Stimulated activated effector memory CD8-positive, alpha-beta T cell treated with anti-CD3 and anti-CD28 coated beads, Interleukin-12 subunit alpha, Interleukin-12 subunit beta, amount 100 ng/mL, for 72 hours (primary cell): ENCODE results near the gene HIBCH.
"Not testable (repeated sequence)": the region's sequence is repeated elsewhere in the genome, so short reads cannot be mapped to it uniquely, and the experiment has no call there.

Experiments
- ATAC-seq: fragments of 150-1000 bp; cut with Tn5 transposase; 2 replicates; pipeline ENCODE4 v1.10.0; 2021
- DNase-seq, 2 donors: peaks; one replicate each; pipeline ENCODE4 v3.0.0; 2021 to 2022; ENCODE audit warnings: low spot score in 2 of 2
- H3K27ac Mint-ChIP-seq: one replicate; pipeline ENCODE4 v1.8.0; 2022; ENCODE audit warnings: mild to moderate bottlenecking, mixed read lengths
- H3K36me3 Mint-ChIP-seq: one replicate; pipeline ENCODE4 v1.8.0; 2022; ENCODE audit warnings: mild to moderate bottlenecking, mixed read lengths
- H3K4me1 Mint-ChIP-seq: one replicate; pipeline ENCODE4 v1.8.0; 2022; ENCODE audit warnings: mixed read lengths
- H3K4me3 Mint-ChIP-seq: one replicate; pipeline ENCODE4 v1.8.0; 2022; ENCODE audit warnings: mild to moderate bottlenecking, mixed read lengths
- H3K9me3 Mint-ChIP-seq: one replicate; pipeline ENCODE4 v1.8.0; 2022; ENCODE audit warnings: mixed read lengths

HIBCH gene

GRCh38 chr2:190302052-190302451 lies 17.6 kb downstream of the HIBCH start:
- Mint-ChIP-seq H3K4me3 (no peak overlapping the region), H3K27ac (no peak overlapping the region), H3K4me1 (peaks cover 21% of the 10 kb centered on the region), H3K9me3 (peaks cover 6% of the 10 kb centered on the region), H3K36me3 (peaks cover 22% of the 10 kb centered on the region)
- DNase-seq = no peak
- ATAC-seq = no peak

- no peak for DNase-seq
- Mint-ChIP-seq H3K4me3 (no peak overlapping the region), H3K4me1 (peaks cover 21% of the 10 kb centered on the region), H3K27ac (no peak overlapping the region), H3K36me3 (peaks cover 27% of the 10 kb centered on the region), H3K9me3 (peaks cover 6% of the 10 kb centered on the region)
- no peak for ATAC-seq
Observed at GRCh38 chr2:190301032-190301431, 18.6 kb downstream of the HIBCH start.

GRCh38 chr2:190297880-190298279 lies 21.7 kb downstream of the HIBCH start:
- peaks cover 46% of the 10 kb centered on the region for H3K36me3 Mint-ChIP-seq

GRCh38 chr2:190283783-190284182 lies 35.8 kb downstream of the HIBCH start:
- no peak overlapping the region for H3K27ac Mint-ChIP-seq
- no peaks in the 10 kb centered on the region for H3K9me3 Mint-ChIP-seq
- no peaks in the 10 kb centered on the region for H3K4me1 Mint-ChIP-seq
- no peak for DNase-seq
- H3K36me3 Mint-ChIP-seq = peaks cover 62% of the 10 kb centered on the region
- H3K4me3 Mint-ChIP-seq = no peak overlapping the region
- ATAC-seq = no peak

More at GRCh38 chr2:190297880-190298279, 21.7 kb downstream of the HIBCH start:
- ATAC-seq, H3K4me1 Mint-ChIP-seq, H3K27ac Mint-ChIP-seq, DNase-seq, H3K9me3 Mint-ChIP-seq, H3K4me3 Mint-ChIP-seq: not testable (repeated sequence)

- ATAC-seq (no peak), DNase-seq (no peak)
- Mint-ChIP-seq H3K4me3 (no peak overlapping the region), H3K27ac (no peak overlapping the region), H3K36me3 (peaks cover 32% of the 10 kb centered on the region), H3K4me1 (peaks cover 2% of the 10 kb centered on the region), H3K9me3 (no peaks in the 10 kb centered on the region)
Observed at GRCh38 chr2:190280565-190281350, 38.9 kb downstream of the HIBCH start.

- H3K4me1 Mint-ChIP-seq, DNase-seq, H3K4me3 Mint-ChIP-seq, H3K9me3 Mint-ChIP-seq, H3K27ac Mint-ChIP-seq, ATAC-seq: not testable (repeated sequence)
- peaks cover 20% of the 10 kb centered on the region for H3K36me3 Mint-ChIP-seq
Observed at GRCh38 chr2:190279256-190280134, 40.1 kb downstream of the HIBCH start.

GRCh38 chr2:190277234-190278112 lies 42.2 kb downstream of the HIBCH start:
- ATAC-seq (no peak), DNase-seq (no peak)
- Mint-ChIP-seq H3K36me3 (peaks cover 11% of the 10 kb centered on the region), H3K9me3 (no peaks in the 10 kb centered on the region), H3K4me1 (peaks cover 4% of the 10 kb centered on the region), H3K27ac (no peak overlapping the region), H3K4me3 (no peak overlapping the region)

GRCh38 chr2:190272457-190272842 lies 47.2 kb downstream of the HIBCH start:
- Mint-ChIP-seq H3K4me1 (peaks cover 11% of the 10 kb centered on the region), H3K4me3 (no peak overlapping the region), H3K27ac (no peak overlapping the region), H3K36me3 (peaks cover 6% of the 10 kb centered on the region), H3K9me3 (no peaks in the 10 kb centered on the region)
- no peak for ATAC-seq
- DNase-seq = no peak

- no peak overlapping the region for H3K27ac Mint-ChIP-seq
- peaks cover 11% of the 10 kb centered on the region for H3K4me1 Mint-ChIP-seq
- peaks cover 6% of the 10 kb centered on the region for H3K36me3 Mint-ChIP-seq
- H3K4me3 Mint-ChIP-seq = no peak overlapping the region
- DNase-seq = no peak
- ATAC-seq = no peak
- no peaks in the 10 kb centered on the region for H3K9me3 Mint-ChIP-seq
Observed at GRCh38 chr2:190271783-190272456, 47.7 kb downstream of the HIBCH start.

GRCh38 chr2:190270298-190270697 lies 49.3 kb downstream of the HIBCH start:
- H3K4me3 Mint-ChIP-seq = no peak overlapping the region
- no peak for DNase-seq
- no peak overlapping the region for H3K27ac Mint-ChIP-seq
- no peak for ATAC-seq
- peaks cover 6% of the 10 kb centered on the region for H3K36me3 Mint-ChIP-seq
- H3K4me1 Mint-ChIP-seq = peaks cover 7% of the 10 kb centered on the region
- peaks cover 1% of the 10 kb centered on the region for H3K9me3 Mint-ChIP-seq

GRCh38 chr2:190269699-190270098 lies 49.9 kb downstream of the HIBCH start:
- H3K4me3 Mint-ChIP-seq, H3K9me3 Mint-ChIP-seq, ATAC-seq, H3K36me3 Mint-ChIP-seq, H3K4me1 Mint-ChIP-seq, H3K27ac Mint-ChIP-seq, DNase-seq: not testable (repeated sequence)

- ATAC-seq = no peak
- Mint-ChIP-seq H3K36me3 (peaks cover 6% of the 10 kb centered on the region), H3K9me3 (peaks cover 2% of the 10 kb centered on the region), H3K27ac (no peak overlapping the region), H3K4me1 (peaks cover 7% of the 10 kb centered on the region), H3K4me3 (no peak overlapping the region)
- DNase-seq = no peak
Observed at GRCh38 chr2:190267302-190267701, 52.3 kb downstream of the HIBCH start.

- no peaks in the 10 kb centered on the region for H3K4me1 Mint-ChIP-seq
Observed at GRCh38 chr2:190266314-190266713, 53.3 kb downstream of the HIBCH start.

GRCh38 chr2:190261851-190262250 lies 57.8 kb downstream of the HIBCH start:
- Mint-ChIP-seq H3K27ac (no peak overlapping the region), H3K9me3 (peaks cover 7% of the 10 kb centered on the region)
- ATAC-seq = no peak

More at GRCh38 chr2:190266314-190266713, 53.3 kb downstream of the HIBCH start:
- Mint-ChIP-seq H3K4me3 (no peak overlapping the region), H3K9me3 (peaks cover 2% of the 10 kb centered on the region), H3K36me3 (peaks cover 6% of the 10 kb centered on the region), H3K27ac (no peak overlapping the region)
- no peak for DNase-seq
- ATAC-seq = no peak

More at GRCh38 chr2:190261851-190262250, 57.8 kb downstream of the HIBCH start:
- Mint-ChIP-seq H3K36me3 (no peaks in the 10 kb centered on the region), H3K4me3 (no peak overlapping the region), H3K4me1 (no peaks in the 10 kb centered on the region)
- no peak for DNase-seq
